ENCODE measurements around the gene ZFP92.

DNA sequence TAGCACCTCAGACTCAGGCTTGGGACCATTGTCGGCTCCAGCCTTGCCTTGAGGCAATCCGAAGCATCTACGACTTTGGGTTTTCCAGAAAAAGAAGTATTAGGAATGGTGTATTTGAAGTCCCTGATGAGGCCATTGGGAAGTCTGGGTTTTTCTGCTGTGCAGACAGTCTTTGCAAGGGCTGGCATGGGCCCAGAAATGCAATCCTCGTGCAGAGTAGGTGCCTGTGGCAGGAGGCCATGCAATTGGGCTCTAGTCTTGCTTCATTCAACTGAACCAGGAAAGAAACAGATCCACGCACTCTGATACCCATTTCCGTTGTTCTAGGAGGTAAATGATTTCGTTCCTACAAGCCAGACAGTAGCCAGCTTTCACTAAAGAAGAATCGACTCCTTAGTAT, 12.4 kb downstream of the ZFP92 start:
- TF ChIP-seq, protein P1, sequence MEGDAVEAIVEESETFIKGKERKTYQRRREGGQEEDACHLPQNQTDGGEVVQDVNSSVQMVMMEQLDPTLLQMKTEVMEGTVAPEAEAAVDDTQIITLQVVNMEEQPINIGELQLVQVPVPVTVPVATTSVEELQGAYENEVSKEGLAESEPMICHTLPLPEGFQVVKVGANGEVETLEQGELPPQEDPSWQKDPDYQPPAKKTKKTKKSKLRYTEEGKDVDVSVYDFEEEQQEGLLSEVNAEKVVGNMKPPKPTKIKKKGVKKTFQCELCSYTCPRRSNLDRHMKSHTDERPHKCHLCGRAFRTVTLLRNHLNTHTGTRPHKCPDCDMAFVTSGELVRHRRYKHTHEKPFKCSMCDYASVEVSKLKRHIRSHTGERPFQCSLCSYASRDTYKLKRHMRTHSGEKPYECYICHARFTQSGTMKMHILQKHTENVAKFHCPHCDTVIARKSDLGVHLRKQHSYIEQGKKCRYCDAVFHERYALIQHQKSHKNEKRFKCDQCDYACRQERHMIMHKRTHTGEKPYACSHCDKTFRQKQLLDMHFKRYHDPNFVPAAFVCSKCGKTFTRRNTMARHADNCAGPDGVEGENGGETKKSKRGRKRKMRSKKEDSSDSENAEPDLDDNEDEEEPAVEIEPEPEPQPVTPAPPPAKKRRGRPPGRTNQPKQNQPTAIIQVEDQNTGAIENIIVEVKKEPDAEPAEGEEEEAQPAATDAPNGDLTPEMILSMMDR (IDR thresholded peaks at IDR 0.05; ENCODE audit: low read length) = no peak
- no peak for TF ChIP-seq EZH2phosphoT487 (IDR thresholded peaks at IDR 0.05; ENCODE audit: low read length)

Data from MM.1S (cell line).